GM10248 (cell line): ENCODE measurements around the gene OLA1.

Experiments
- CTCF ChIA-PET: fragments of 300-600 bp; sonication (Branson Sonifier 250); formaldehyde crosslinking; extraction: SDS; loops from one replicate; lab custom pipeline; 2021; ENCODE audit warnings: antibody characterized with exemption; lab: Yijun Ruan, JAX
- POLR2A ChIA-PET: fragments of 350-650 bp; sonication (Branson Sonifier 250); formaldehyde crosslinking; extraction: SDS; loops from one replicate; lab custom pipeline; 2020; ENCODE audit warnings: antibody characterized with exemption; lab: Yijun Ruan, JAX
- DNase-seq: peaks from one replicate; pipeline ENCODE4 v3.0.0; 2012; ENCODE audit errors: extremely low spot score
- TF ChIP-seq, protein P1 (sequence below): IDR thresholded peaks from 2 replicates; pipeline ENCODE4 v1.5.1; 2012; ENCODE audit warnings: mild to moderate bottlenecking, low read depth; ENCODE audit errors: extremely low read depth, missing control alignments, control extremely low read depth

Gene OLA1

DNA sequence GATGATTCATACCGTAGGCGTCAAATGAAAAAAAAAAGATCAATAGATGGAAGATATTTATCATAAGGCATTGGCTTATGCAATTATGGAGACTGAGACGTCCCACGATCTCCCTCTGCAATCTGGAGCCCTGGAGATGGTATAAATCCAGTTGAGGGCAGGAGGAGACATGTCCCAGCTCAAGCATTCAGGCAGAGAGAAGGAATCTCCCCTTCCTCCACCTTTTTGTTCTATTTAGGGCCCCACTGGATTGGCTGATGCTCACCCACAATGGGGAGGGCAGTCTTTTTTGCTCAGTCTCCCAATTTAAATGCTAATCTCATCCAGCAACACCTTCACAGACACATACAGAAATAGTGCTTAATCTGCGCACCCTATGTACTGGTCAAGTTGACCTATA lies 18.0 kb upstream of the OLA1 start:
- POLR2A ChIA-PET = no interaction called here
- TF ChIP-seq, protein P1, sequence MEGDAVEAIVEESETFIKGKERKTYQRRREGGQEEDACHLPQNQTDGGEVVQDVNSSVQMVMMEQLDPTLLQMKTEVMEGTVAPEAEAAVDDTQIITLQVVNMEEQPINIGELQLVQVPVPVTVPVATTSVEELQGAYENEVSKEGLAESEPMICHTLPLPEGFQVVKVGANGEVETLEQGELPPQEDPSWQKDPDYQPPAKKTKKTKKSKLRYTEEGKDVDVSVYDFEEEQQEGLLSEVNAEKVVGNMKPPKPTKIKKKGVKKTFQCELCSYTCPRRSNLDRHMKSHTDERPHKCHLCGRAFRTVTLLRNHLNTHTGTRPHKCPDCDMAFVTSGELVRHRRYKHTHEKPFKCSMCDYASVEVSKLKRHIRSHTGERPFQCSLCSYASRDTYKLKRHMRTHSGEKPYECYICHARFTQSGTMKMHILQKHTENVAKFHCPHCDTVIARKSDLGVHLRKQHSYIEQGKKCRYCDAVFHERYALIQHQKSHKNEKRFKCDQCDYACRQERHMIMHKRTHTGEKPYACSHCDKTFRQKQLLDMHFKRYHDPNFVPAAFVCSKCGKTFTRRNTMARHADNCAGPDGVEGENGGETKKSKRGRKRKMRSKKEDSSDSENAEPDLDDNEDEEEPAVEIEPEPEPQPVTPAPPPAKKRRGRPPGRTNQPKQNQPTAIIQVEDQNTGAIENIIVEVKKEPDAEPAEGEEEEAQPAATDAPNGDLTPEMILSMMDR = no peak
- CTCF ChIA-PET = no interaction called here
- no peak for DNase-seq

DNA sequence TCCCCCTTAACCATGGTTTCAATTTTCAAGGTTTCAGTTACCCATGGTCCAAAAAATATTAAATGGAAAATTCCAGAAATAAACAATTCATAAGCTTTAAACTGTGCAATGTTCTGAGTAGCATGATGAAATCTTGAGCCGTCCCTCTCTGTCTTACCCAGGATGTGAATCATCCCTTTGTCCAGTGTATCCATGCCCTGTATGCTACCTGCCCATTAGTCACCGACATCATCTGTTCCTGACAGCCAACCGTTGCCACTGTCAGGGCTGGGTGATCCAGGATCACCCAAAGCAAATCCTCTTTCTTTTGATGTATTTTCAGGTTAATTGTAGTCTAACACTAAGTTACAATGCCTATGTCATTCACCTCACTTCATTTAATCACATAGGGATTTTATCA lies 15.7 kb upstream of the OLA1 start:
- ChIA-PET CTCF (interaction anchor here (1.0 kb wide), 1 partner anchor 87 kb away, joined by 3 read pairs; no protein-coding TSS in a partner anchor), POLR2A (interaction anchor here (0.7 kb wide), 1 partner anchor 16 kb away, joined by 6 read pairs; the partner anchor contains the start of gene OLA1)
- DNase-seq = no peak
- TF ChIP-seq, protein P1 = no peak

DNA sequence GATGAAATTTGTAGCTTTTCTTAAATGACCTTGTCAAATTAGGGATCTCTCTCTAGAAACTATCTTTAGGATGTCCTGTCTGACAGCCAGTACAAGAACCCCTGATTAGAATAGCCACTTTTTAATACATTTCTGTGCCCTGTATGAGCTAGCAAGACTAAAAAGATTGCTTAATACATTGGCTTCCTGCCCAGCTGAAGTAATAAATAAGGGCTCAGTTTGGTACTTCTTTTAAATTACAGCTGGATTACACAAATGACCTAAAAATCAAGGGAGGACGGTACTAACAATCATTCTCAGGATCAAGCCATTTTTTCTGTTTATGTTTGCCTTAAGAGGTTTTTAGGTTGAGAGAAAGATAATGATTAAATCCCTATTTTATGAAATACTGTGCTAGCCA lies 11.6 kb upstream of the OLA1 start:
- TF ChIP-seq, protein P1 = no peak
- POLR2A ChIA-PET = no interaction called here
- no peak for DNase-seq
- CTCF ChIA-PET = no interaction called here

DNA sequence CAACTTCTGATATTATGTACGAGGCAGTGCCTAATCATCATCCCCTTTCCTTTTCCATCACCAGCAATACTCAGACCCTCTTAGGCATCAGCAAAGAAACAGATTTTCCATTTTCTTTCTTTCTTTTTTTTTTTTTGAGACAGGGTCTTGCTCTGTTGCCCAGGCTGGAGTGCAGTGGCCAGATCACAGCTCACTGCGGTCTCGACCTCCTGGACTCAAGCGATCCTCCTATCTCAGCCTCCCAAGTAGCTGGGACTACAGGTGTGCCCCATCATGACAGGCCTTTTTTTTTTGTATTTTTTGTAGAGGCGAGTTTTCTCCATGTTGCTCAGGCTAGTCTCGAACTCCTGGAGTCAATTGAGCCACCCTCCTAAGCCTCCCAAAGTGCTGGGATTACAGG lies 5.9 kb upstream of the OLA1 start:
- POLR2A ChIA-PET = no interaction called here
- CTCF ChIA-PET = no interaction called here
- no peak for DNase-seq
- TF ChIP-seq, protein P1 = no peak

DNA sequence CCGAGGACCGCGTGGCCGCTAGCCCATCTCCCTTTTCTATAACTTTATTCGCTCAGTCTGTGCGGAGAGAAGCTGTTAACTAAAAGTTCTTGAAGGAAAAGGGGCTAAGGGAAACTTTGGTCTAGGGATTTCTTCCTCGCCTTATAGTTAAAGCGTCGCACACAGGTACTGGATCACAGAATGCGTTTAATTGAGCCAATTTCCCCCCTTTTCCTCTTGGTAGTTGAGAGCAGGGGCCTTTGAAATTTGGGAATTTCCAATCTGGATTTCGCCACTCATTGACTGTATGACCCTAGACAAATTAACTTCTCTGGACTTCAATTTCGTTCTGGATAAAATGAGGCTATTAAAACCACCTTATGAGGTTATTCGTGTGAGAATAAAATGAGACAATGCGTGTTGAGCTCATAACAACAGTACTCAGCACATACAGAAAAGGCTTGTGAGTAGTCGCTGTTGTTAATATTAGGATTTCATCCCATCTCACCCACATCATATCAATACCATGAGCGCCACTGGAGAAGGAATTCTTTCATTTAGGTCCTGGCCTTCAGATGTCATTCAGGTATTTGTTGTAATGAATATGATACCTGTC lies 763 bp upstream of the OLA1 start:
- CTCF ChIA-PET = interaction anchor here (0.8 to 1.6 kb wide), 5 partner anchors 14 to 98 kb away, joined by 3 to 5 read pairs (median 3); no protein-coding TSS in a partner anchor
- DNase-seq = no peak
- TF ChIP-seq, protein P1 = no peak
- POLR2A ChIA-PET = interaction anchor here (0.6 kb wide), 2 partner anchors 31 to 325 kb away, joined by 3 to 4 read pairs; no protein-coding TSS in a partner anchor

DNA sequence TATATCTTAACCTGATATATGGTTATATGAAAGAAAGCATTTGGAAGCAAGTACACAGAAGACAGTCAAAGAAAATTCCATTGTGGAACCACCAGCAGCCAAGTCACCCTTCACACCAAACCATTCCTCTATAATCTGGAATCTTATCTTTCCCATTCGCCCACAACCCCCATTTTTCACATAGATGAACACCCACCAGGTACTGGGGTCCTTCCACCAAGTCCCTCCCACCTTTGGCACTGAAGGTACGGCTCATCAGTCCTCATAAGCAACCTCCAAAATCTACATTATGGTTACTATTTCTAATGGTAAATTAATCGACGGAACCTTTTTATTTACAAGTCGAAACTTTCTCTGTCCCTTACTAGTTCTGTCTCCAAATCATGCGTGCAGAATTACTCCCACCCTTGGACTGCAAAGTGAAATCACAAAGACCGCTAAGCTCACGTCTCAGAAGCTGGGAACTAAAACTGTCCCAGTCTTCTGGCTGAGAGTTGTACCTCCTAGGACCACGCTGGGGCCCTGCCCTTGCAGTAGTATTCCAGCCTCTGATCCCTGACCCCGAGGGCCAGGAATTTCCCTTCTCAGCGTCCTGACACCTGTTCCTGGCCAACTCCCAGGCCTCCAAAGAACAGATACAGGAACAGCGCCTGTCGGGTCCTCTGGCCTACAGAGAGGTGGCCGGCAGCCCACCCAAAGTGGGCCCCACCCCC lies 702 bp downstream of the OLA1 start:
- peak; percentile 35 for DNase-seq
- TF ChIP-seq, protein P1 = no peak
- ChIA-PET CTCF (interaction anchor here (1.3 to 3.3 kb wide), 2 partner anchors 24 to 89 kb away, joined by 5 to 10 read pairs; no protein-coding TSS in a partner anchor), POLR2A (no interaction called here)
